Suprapubic skin (tissue), 4 donors: Measurements from ENCODE around the gene MYMX.

Experiments
- CTCF ChIP-seq, 2 donors: fragments of 200-600 bp in 1 of 2; fragments of 450-650 bp in 1 of 2; sonication (generic) in 1 of 2; IDR thresholded peaks; one replicate each; pipeline ENCODE4 v1.5.1; 2016 to 2019; ENCODE audit warnings: antibody characterized with exemption in 2 of 2, mild to moderate bottlenecking in 1 of 2, moderate library complexity in 1 of 2
- POLR2A ChIP-seq, 2 donors: fragments of 450-650 bp; IDR thresholded peaks; one replicate each; pipeline ENCODE4 v1.6.1; 2017; ENCODE audit warnings: antibody characterized with exemption in 2 of 2, mild to moderate bottlenecking in 2 of 2, moderate library complexity in 2 of 2
- POLR2AphosphoS5 ChIP-seq, 3 donors: sonication (generic); formaldehyde crosslinking; IDR thresholded peaks; one replicate each; pipeline ENCODE4 v1.6.1; 2017; ENCODE audit warnings: antibody characterized with exemption in 3 of 3

- no peak for TF ChIP-seq POLR2AphosphoS5 (IDR thresholded peaks at IDR 0.05)
- TF ChIP-seq CTCF (IDR thresholded peaks at IDR 0.05) = no peak
- no peak for TF ChIP-seq POLR2A (IDR thresholded peaks at IDR 0.05)
Measured at GRCh38 chr6:44267252-44267651, 50.5 kb downstream of the MYMX start.
